GM21447 (cell line): ENCODE measurements around the gene KCNA5.

Source experiments
- ATAC-seq: cut with Tn5 transposase; IDR thresholded peaks from one replicate; pipeline ENCODE4 v1.9.1; 2021; ENCODE audit not compliant: unreplicated experiment

The KCNA5 gene

DNA sequence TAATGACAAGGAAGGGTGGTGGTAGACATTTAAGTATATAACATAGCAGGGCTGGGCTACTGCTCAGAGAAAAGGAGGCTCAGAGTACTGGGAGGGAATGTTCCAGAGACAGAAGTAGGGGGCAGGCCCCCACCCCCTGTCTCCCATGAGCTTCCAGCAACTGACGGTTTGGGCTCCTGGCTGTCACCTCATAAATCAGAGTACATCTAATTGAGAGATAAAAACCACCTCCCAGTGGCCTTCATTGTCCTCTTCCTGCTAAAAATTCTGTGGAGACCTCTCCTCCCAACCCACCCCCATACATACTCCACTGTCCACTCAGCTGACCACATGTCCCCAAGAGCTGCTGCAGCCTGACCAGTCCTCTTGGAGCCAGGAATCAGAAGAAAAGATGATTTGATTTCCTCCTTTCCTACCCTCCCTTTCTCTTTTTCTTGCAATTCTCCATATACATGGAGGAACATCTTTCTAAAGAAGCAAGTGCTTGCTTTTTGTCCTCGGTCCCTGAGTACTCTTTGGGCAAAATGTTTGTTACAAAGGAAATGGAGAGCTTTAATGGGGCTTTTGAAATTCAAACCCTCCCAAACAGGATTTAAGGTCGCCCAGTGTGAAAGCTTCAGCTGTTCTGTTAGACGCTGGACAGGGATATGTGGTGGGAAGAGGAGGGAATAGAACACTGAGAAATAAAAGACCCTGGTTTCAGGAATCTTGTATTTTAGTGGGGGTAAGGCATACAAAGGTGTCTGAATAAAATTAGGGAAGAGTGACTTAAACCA, 16.4 kb upstream of the KCNA5 start:
- no peak for ATAC-seq

DNA sequence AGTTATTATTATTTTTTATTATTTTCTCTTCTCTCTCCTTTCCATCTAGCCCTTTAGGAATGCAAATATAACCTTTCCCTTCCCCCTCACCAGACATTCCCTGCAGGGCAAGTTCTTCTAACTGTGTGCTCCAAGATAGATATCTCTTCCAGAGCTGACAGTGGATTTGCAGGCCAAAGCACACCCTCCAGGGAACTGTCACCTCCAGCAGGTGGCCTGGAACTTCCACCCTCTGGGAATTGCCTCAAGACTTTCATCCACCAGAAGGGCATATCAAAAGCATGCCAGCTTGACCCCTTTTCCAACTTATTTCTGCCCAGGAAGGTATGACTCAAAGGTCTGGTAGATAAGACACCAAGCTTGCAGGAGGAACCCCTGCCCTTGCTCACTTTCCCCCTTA, 13.6 kb upstream of the KCNA5 start:
- no peak for ATAC-seq

DNA sequence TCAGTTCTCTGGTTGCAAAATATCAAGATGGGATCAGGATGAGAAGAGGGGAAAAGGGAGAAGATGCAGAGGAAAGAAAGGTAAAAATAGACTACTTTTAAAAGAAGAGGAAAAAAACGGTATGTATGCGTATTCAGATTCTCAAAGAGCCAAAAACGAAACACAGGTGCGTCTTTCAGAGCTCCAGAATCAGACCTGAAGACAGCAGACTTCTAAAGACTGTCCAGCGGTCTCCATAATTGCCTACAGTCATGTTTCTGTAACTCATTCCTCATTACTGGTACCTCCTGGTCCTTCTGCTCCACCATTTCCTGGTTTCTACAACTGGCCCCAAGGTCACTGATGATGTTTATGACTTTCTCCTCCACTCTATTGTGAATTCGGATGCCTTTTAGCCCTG, 12.4 kb upstream of the KCNA5 start:
- no peak for ATAC-seq

DNA sequence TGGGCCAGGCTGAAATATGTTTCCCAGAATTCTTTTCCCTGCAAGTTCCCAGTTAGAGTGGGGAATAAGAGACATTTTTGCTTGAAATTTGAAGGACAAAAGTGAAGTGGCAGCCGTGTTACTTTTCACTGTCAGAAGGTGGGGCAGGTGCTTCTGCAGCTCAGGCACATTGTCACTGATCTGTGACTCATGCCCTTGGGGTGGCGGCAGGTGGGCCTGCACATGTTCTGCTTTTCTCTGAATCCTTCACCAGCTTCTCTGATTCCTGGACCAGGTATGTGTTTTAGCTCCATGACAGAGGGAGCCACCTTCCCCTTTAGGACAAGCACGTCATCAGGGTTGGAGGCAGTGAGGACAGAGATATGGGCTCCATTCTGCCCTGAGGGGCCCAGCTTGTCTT, 11.7 kb upstream of the KCNA5 start:
- ATAC-seq: no peak

DNA sequence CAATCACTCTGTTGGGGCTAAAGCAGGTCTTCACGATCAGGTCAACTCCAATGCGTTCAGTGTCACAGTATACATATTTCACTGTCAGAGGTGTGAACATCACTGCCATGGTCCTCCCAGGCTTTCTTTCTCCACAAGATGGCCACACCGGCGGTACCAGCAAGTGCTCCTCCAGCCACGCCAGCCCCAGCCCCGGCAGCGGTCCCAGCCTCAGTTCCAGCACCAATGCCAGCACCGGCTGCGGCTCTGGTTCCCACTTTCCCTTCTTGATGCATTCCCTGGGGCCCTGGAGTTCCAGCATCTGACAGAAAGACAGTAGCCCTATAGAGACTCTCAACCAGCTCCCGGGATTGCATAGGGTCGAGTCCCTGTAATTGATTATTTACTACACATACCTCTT, 10.9 kb upstream of the KCNA5 start:
- ATAC-seq: no peak

DNA sequence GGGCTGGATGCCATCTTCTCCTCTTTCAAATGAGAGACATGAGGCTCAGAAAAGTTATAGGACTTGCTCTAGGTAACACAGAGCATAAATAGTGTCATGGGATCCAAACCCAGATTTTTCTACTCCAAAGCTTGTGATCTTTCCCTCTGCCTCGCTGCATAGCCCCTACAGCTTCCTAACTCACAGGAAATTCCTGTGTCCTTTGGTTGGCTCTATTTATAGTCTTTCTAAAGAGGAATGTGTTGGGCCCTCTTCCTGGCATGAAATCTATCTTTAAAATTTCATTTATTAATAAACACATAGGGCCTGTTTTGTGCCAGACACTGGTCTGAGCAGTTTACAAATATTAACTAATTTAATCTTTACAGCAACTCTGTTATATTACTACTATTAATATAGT, 9.8 kb upstream of the KCNA5 start:
- no peak for ATAC-seq

DNA sequence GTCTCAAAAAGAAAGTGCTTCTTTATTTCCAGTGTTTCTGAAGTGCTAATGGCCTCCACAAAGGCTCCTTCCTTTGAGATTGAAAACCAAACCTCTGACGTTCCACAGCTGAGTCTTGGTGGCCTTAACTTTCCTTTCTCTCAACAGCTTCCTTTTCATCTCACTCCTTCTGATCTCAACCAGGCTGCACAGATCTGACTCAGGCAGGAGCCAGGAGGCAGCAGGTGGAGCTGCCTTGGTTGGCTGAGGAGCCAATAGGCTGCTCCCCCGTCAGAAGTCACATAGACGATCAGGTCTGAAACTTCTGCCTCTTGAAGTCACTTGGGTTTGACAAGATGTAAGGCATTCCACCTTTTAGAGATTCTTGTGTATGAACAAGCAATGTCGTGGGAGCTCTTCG, 9.1 kb upstream of the KCNA5 start:
- ATAC-seq: no peak

DNA sequence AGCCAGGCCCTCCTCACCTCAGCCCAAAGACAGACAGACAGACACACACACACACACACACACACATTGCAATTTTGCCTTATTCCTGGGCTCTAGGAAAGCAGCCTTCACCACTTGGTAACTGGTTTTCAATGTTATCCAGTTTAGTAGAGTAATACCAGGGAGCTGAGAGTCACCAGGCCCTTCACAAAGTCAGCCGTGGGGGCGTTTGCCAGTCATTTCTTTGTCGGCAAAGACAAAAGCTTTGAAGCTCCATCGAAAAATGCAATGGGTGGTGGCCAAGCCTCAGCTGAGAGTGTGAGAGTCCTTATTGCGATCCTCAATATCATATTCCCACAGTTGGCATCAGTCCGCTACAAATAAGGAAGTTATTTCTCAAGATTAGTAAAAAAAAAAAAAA, 8.1 kb upstream of the KCNA5 start:
- no peak for ATAC-seq

DNA sequence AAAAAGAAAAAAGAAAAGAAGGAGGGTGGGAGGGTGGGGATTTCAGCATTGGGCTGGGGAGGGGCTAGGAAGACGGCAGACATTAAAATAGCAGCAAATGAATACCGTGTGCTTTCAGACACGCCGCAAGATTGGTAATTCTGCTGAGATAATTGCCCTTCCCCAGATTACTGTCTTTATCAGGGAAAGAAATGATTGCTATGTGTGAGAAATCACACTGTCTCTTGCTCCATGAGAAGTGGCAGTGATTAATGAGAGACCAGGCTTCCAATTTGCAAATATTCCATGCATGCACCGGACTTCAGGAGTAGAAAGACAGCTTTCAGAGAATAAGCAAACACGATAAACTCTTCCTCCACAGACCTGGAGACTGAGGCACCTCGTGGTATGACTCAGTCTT, 7.6 kb upstream of the KCNA5 start:
- no peak for ATAC-seq

DNA sequence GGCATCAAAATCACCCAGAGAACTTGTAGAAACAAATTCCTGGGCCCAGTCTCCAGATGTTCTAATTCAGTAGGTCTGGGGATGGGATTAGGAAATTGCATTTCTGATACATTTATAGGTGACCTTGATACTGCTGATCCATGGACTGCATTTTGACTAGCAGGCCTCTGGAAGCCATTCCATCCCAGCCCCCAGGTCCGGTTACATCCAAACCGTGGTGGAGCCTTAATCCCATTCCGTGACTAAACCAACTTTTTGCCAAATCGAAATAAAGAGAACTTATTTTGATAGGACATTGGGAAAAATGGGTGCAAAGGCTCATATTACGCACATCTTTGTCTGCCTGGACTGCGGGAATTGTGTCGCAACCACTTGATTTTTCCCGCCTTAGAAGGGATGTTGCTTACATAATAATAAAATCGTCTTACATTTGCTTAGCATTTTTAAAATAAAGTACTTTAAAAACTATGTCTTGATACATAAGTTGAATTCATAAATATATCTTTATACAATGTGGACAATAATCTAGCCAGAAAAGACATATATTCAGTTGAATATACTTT, 5.8 kb upstream of the KCNA5 start:
- no peak for ATAC-seq

DNA sequence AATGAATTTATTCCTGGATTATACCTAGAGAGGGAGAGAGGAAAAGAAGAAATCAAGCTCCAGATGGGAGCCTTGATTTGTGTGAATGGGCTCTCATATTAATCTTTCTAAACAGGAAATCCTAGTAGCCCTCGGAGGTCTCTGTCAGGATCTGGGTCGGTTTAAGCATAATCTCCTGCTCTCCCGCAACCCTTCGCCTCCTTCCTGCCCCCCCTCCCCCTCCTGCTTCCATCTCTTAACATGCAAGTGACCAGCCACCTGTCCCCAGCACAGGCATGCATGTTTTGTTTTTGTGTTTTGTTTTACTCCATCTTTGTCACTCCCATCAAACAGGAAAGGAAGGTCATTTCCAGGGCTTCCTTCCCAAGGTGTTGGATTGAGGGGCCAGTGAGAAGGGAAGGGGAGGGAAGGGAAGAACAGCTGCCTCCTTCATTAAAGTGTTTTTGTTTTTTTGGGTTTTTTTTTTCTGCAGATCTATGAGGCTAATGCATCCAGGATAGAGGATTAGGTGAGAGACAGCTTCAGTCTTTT, 4.8 kb upstream of the KCNA5 start:
- no peak for ATAC-seq

DNA sequence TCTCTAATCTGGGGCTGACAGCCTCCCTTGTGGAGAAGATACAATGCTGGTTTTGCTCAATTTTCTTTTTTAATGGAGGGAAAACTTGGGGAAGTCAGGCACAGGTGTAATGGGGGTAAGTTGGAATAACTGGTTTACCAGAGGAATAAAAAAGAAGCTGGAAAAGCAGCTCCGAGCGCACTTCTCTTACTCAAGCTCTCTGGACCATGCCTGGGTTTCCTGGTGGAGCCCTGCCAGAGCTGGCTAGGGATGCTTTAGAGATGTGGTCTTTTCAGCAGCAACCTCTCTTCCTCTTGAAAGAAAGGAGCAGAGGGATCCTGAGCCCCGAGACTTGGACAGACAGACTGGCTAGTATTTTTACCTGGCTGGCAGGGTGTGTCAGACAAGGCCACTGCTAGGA, 3.9 kb upstream of the KCNA5 start:
- no peak for ATAC-seq

DNA sequence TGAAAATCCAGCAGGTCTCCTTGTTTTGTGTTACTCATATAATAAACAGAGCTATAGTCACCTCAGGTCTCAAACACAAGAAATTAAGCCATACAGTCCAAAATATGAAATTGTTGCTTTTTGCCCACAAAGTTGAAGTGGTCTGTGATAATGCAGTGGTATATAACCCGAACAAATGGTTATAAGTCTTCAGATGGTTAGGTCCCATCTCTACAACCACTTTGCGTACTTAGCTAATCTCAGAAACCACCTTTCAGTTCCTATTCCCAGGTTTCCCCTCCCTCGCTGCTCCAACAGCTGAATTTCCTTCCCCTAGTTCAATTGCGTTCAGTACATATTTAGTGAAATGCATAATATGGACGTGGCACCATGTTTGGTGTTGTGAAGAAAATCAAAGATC, 3.3 kb upstream of the KCNA5 start:
- no peak for ATAC-seq

DNA sequence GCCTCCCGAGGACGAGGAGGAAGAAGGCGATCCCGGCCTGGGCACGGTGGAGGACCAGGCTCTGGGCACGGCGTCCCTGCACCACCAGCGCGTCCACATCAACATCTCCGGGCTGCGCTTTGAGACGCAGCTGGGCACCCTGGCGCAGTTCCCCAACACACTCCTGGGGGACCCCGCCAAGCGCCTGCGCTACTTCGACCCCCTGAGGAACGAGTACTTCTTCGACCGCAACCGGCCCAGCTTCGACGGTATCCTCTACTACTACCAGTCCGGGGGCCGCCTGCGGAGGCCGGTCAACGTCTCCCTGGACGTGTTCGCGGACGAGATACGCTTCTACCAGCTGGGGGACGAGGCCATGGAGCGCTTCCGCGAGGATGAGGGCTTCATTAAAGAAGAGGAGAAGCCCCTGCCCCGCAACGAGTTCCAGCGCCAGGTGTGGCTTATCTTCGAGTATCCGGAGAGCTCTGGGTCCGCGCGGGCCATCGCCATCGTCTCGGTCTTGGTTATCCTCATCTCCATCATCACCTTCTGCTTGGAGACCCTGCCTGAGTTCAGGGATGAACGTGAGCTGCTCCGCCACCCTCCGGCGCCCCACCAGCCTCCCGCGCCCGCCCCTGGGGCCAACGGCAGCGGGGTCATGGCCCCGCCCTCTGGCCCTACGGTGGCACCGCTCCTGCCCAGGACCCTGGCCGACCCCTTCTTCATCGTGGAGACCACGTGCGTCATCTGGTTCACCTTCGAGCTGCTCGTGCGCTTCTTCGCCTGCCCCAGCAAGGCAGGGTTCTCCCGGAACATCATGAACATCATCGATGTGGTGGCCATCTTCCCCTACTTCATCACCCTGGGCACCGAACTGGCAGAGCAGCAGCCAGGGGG, 979 bp downstream of the KCNA5 start:
- no peak for ATAC-seq

DNA sequence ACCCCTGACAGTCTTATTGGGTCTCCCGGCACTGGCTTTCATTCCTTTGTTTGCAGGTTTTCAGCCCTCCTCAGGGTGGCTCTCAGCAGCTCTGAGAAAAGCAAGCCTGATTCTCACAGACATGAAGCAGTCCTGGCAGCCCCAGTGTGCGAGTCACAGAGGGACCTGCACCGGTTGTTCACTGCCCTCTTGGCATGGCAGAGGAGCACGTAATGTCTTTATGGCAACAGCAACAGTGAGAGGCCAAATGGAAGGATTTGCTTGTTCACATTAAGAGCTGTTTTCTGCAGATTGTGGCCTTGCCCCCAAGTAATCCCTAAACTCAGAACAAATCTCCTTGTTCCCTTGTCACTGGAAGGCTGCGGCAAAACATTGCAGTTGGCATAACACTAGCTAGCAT, 3.4 kb downstream of the KCNA5 start:
- ATAC-seq: no peak

DNA sequence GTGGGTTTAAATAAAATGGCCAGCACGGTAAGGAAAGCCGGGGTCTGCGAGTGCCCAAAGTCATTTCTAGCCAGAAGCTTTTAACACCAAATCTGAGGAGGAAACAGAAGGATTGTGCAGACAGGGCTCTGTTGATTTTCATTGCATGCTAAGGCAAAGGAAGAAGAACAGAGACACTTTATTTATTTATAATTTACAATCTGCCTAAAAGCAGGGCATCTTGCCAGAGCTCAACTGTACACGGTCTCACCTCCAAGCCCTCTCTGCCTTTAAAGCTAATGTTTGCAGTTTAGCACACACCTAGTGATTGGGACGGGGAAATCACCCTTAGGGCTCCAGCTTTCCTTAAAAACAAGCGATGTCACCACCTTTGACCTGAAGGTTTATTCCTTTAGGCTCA, 4.0 kb downstream of the KCNA5 start:
- ATAC-seq: no peak

DNA sequence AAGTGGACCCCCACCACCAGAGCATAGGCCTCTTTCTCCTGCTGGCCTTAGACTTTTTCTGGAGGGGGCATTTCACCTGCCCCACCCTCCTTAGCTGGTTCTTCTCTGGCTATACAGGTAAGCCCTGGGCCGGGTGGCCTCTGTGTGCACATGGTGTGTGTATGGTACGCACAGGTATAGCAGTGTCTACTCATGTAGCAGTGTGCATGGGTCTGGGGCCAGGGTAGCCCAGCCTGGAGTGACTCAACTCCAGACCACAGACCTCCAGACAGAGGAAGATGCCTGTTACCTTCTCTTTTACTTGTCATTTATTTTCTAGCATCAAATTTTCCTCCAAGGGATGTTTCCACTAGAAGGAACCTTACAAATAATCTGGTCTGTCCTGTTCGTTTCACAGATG, 6.9 kb downstream of the KCNA5 start:
- no peak for ATAC-seq

DNA sequence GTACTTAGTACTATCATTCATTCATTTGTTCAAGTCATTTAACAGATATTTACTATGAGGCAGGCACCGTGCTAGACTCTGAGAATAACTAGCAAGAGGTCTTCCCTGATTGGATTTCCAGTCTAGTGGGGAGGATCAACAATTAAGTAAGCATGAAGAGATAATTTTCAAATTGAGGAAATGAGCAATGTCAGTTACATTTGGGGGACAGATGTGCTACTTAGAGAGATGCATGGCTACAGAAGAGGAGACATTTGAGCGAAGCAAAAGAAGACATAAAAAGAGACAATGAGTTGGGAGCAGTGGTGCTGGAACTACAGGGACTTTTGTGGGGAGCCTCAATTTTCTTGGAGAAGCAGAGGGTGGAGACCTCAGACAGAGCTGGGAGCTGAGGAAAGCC, 7.7 kb downstream of the KCNA5 start:
- ATAC-seq: no peak

DNA sequence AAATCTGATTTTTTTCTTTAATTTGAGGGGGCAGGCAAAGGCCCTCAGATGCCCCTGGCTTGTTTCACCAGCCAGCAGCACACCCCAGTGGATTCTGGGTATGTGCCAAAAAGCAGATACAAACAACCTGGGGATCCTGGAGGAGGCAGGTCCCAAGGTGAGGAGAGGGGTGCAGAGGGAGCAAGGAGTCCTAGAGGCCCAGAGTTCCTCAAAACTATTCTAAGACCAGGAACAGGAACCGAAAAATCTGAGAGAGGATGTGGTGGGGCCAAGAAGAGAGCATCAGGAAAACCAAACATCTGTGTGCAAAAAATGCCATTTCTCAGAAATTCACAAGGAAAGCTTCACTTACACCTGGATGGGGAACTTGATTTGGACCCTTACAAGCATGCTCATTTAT, 8.2 kb downstream of the KCNA5 start:
- no peak for ATAC-seq

DNA sequence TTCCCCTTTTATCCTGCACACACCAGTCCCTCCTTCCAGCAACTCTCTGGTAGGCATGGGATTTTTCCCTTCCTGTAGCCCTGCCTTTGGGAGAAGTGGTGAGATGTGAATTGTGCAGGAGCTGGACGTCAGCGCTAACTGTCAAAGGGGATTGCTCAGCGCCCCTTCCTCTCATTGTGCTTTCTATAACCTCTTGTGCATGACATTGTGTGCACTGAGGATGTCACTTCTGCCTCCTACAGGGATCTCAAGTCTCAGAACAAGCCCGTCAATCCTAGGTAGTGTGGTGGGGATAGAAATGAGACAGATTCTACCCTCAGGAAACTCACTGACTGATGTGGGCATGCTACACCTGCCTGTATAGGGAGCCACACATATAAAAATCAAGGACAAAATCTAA, 8.7 kb downstream of the KCNA5 start:
- ATAC-seq: no peak

DNA sequence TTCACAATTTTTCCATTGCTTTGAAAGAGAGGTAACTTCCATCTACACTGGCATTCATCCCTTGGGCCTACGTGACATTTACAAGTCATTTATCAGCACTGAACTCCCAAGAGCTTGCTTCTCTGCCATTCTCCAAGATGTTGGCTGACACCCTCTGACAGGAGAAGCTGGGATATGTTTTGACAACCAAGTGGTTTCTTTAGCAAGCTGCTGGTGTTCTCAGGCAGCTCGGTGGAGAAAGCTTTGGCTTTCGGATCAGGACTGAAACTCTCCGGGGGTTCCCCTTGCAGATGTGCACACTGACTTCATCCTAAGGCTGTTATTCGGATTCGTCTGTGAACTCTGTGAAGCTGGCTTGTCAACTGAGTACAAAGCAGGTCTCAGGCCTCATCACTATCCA, 15.7 kb downstream of the KCNA5 start:
- ATAC-seq: no peak

DNA sequence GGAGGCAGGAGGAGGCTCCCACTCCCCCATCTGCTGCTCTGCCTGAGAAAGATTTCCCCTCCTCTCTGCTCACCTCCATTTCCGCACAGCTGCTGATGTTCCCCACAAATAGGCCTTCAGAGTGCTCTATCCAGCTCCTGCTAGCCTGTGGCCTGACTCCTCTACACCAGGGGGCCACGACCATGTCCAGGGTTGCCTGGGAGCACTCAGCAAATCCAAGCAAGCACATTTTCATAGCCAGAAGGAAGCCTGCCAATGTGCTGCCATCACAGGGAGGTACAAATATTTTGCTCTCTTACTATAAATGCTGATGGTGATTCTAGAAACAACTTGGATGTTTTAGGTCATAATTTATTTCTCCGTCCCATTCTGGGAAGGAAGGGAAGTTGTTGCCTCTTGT, 17.3 kb downstream of the KCNA5 start:
- no peak for ATAC-seq
